PC-9 (cell line): ENCODE data around the gene RAB29. TPM values are rescaled to one million over a fixed set of nuclear protein-coding genes. Genes with fewer than 3 reads are reported as not detected.

Source experiments
- BruUV-seq: library from RNA; stranded (reverse); fragments of 400-500 nt; replicated peaks from 2 replicates; lab custom pipeline; 2021; lab: Mats Ljungman, UMichigan
- CTCF ChIA-PET: fragments of 300-600 bp; sonication (Branson Sonifier 250); formaldehyde crosslinking; loops from one replicate; lab custom pipeline; 2022; ENCODE audit warnings: antibody characterized with exemption; lab: Charles Lee
- POLR2A ChIA-PET: fragments of 300-600 bp; sonication (Branson Sonifier 250); formaldehyde crosslinking; loops from one replicate; lab custom pipeline; 2022; ENCODE audit warnings: antibody characterized with exemption; ENCODE audit not compliant: unreplicated experiment; lab: Charles Lee
- DNase-seq, 2 experiments: peaks; one replicate each; pipeline versions ENCODE4 v3.0.0 to v3.0.0-alpha.2; 2015 to 2022; ENCODE audit warnings: mixed read lengths in 1 of 2
- H2AFZ ChIP-seq: fragments of 200-600 bp; sonication (generic); 2 replicates; pipeline ENCODE4 v1.8.1; 2017; ENCODE audit warnings: antibody characterized with exemption
- H3F3A ChIP-seq: fragments of 200-600 bp; sonication (generic); 2 replicates; pipeline ENCODE4 v1.8.1; 2017; ENCODE audit warnings: antibody characterized with exemption, mild to moderate bottlenecking, low read depth; ENCODE audit not compliant: insufficient read depth
- H3K27ac ChIP-seq: fragments of 200-600 bp; sonication (generic); 2 replicates; pipeline ENCODE4 v1.6.1; 2016; ENCODE audit warnings: mixed run types
- H3K27me3 ChIP-seq: fragments of 200-600 bp; sonication (generic); 2 replicates; pipeline ENCODE4 v1.6.1; 2016; ENCODE audit warnings: low read depth, mixed run types; ENCODE audit not compliant: insufficient read depth
- H3K36me3 ChIP-seq: fragments of 200-600 bp; sonication (generic); 2 replicates; pipeline ENCODE4 v1.6.1; 2016; ENCODE audit warnings: low read depth, mixed run types
- H3K4me1 ChIP-seq: fragments of 200-600 bp; sonication (generic); replicated peaks from 2 replicates; pipeline ENCODE4 v1.6.1; 2016; ENCODE audit warnings: mixed run types; ENCODE audit not compliant: insufficient read depth
- H3K4me2 ChIP-seq: fragments of 200-600 bp; sonication (generic); 2 replicates; pipeline ENCODE4 v1.6.1; 2017; ENCODE audit warnings: mixed run types
- H3K4me3 ChIP-seq: fragments of 200-600 bp; sonication (generic); 2 replicates; pipeline ENCODE4 v1.6.1; 2016; ENCODE audit warnings: mixed run types
- H3K79me2 ChIP-seq: fragments of 200-600 bp; sonication (generic); 2 replicates; pipeline ENCODE4 v1.6.1; 2017; ENCODE audit warnings: low read depth, mixed run types
- H3K9me2 ChIP-seq: fragments of 200-600 bp; sonication (generic); 2 replicates; pipeline ENCODE4 v1.8.1; 2017; ENCODE audit warnings: mild to moderate bottlenecking; ENCODE audit not compliant: insufficient read depth
- H3K9me3 ChIP-seq: fragments of 200-600 bp; sonication (generic); 2 replicates; pipeline ENCODE4 v1.8.1; 2016; ENCODE audit warnings: low read depth; ENCODE audit not compliant: insufficient read depth
- H4K20me1 ChIP-seq: fragments of 200-600 bp; sonication (generic); 2 replicates; pipeline ENCODE4 v1.8.1; 2017; ENCODE audit not compliant: insufficient read depth
- CTCF ChIP-seq: fragments of 200-600 bp; sonication (generic); conservative IDR thresholded peaks from 2 replicates; pipeline ENCODE4 v1.6.1; 2017; ENCODE audit warnings: mixed run types, antibody characterized with exemption, mild to moderate bottlenecking, moderate library complexity
- EZH2 ChIP-seq: fragments of 200-600 bp; sonication (generic); IDR thresholded peaks from 2 replicates; pipeline ENCODE4 v1.8.0; 2017; ENCODE audit warnings: antibody characterized with exemption, low read depth
- intact Hi-C: fragments of 100-400 bp; cut with micrococcal nuclease; formaldehyde crosslinking; loops from one replicate; pipeline ENCODE4 v1.10.0; 2022; ENCODE audit not compliant: unreplicated experiment
- total RNA-seq: library from RNA; stranded (reverse); gene quantifications from 2 replicates; pipeline ENCODE4 v1.2.3, GENCODE V29; 2021

RAB29 gene
- total RNA-seq, 1 experiment from 2014 or later = 10.4 TPM

- CTCF ChIA-PET = interaction anchor here (0.6 kb wide), 1 partner anchor 839 kb away, joined by 3 read pairs; no protein-coding TSS in a partner anchor
- no peaks in the 10 kb centered on the region for H3K9me3 ChIP-seq
Measured at GRCh38 chr1:205749234-205750137, 25.8 kb downstream of the RAB29 start.

GRCh38 chr1:205748403-205749233, 26.7 kb downstream of the RAB29 start:
- Histone ChIP-seq H3K9me2 (no peaks in the 10 kb centered on the region), H3F3A (peaks cover 28% of the 10 kb centered on the region; the same call in 1 of the 2 replicates), H2AFZ (peak overlapping the region; percentile 58), H3K4me2 (peak overlapping the region; percentile 89), H3K4me1 (peaks cover 27% of the 10 kb centered on the region), H3K4me3 (peak overlapping the region; percentile 85), H3K36me3 (peaks cover 26% of the 10 kb centered on the region), H3K27me3 (no peaks in the 10 kb centered on the region), H4K20me1 (peaks cover 52% of the 10 kb centered on the region), H3K79me2 (peaks cover 61% of the 10 kb centered on the region), H3K9me3 (no peaks in the 10 kb centered on the region), H3K27ac (peak overlapping the region; percentile 74)
- intact Hi-C loops = loop anchor here (2.0 kb wide), 1 partner anchor 64 kb away; the partner anchor contains the start of gene SLC41A1
- POLR2A ChIA-PET = interaction anchor here (0.6 to 0.8 kb wide), 2 partner anchors 17 to 143 kb away, joined by 8 to 14 read pairs; no protein-coding TSS in a partner anchor
- peak in 1 of 2 experiments; percentile 48 for DNase-seq
- TF ChIP-seq EZH2 (no peak), CTCF (no peak)
- CTCF ChIA-PET = no interaction called here
- TSS peak; percentile 51 for BruUV-seq

More at GRCh38 chr1:205749234-205750137, 25.8 kb downstream of the RAB29 start:
- H3K4me1 ChIP-seq = peaks cover 27% of the 10 kb centered on the region
- peaks cover 28% of the 10 kb centered on the region; the same call in 1 of the 2 replicates for H3F3A ChIP-seq
- POLR2A ChIA-PET = interaction anchor here (0.6 to 0.8 kb wide), 3 partner anchors 16 to 309 kb away, joined by 3 to 14 read pairs (median 8); no protein-coding TSS in a partner anchor
- peak overlapping the region; percentile 58 for H2AFZ ChIP-seq
- H3K79me2 ChIP-seq = peaks cover 52% of the 10 kb centered on the region
- peak overlapping the region; percentile 85 for H3K4me3 ChIP-seq
- intact Hi-C loops = loop anchor here (2.0 kb wide), 2 partner anchors 25 to 63 kb away; partner anchors contain the start of genes RAB29 and SLC41A1
- peak; percentile 86 to 99 for DNase-seq
- BruUV-seq = no TSS peak
- H3K36me3 ChIP-seq = peaks cover 22% of the 10 kb centered on the region
- H3K27ac ChIP-seq = peak overlapping the region; percentile 74
- no peaks in the 10 kb centered on the region for H3K27me3 ChIP-seq
- peaks cover 45% of the 10 kb centered on the region for H4K20me1 ChIP-seq
- peak overlapping the region; percentile 89 for H3K4me2 ChIP-seq
- TF ChIP-seq CTCF (no peak), EZH2 (no peak)
- no peaks in the 10 kb centered on the region for H3K9me2 ChIP-seq
